Stimulated activated CD4-positive, alpha-beta T cell treated with anti-CD3 and anti-CD28 coated beads, Interleukin-2, amount 100 ng/mL, for 24 hours (primary cell): ENCODE results near the gene BOLA2.
"Not testable (repeated sequence)": the region's sequence is repeated elsewhere in the genome, so short reads cannot be mapped to it uniquely, and the experiment has no call there.

Experiments
- DNase-seq, 2 donors: peaks; one replicate each; pipeline ENCODE4 v3.0.0-alpha.2; 2020

The BOLA2 gene

DNA sequence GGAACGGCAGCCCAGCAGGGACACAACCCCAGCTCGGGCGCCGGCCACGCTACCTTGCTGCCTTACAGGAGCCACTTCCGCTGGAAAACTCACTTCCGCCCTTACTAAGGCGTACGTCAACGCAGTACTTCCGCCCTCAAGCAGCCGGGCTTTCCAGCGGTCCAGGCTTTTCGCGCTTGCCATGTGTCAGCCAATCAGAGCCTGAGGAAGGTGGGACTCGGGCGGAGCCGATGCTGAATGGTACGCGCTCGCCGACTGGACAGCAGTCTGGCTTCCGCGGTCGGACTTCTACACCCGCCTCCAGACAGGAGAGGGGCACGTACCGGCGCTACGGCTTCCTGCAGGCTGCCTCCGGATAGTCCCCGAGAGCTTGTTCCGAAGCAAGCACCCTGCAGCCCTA lies at the start of gene BOLA2, which contains the start of gene SLX1B:
TSS of gene BOLA2 (minus strand) at position 83 of the 400 bp plus-strand sequence. CDS start 98 bp downstream, outside the sequence.
TSS of gene SLX1B (plus strand) at position 265 of the 400 bp plus-strand sequence.
- DNase-seq = not testable (repeated sequence)

- not testable (repeated sequence) for DNase-seq
These were observed 28.1 kb upstream of the BOLA2 start for GRCh38 chr16:29482276-29482675.

GRCh38 chr16:29472065-29472464 lies 17.9 kb upstream of the BOLA2 start:
- not testable (repeated sequence) for DNase-seq

DNA sequence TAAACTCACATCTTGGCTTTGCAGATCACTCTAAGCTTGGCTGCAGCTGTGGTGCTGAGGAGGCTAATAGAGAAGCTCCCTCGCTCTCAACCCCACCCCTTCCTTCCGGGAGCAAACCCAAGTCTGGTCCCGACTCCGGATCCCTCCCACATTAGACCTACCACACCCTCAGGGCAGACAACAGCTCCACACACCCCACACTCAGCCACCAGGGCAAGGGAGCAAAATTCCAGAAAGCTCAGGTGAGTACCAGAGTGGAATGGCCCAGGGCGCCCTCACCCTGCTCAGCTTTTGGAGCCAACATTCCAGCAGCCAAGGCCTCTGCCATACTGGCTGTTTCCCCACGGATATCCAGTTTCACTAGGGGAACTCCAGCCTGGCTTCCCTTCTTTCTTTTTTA lies 15.5 kb upstream of the BOLA2 start:
- peak; percentile 22 to 39 for DNase-seq

GRCh38 chr16:29467654-29468366 lies 13.7 kb upstream of the BOLA2 start:
- not testable (repeated sequence) for DNase-seq

DNA sequence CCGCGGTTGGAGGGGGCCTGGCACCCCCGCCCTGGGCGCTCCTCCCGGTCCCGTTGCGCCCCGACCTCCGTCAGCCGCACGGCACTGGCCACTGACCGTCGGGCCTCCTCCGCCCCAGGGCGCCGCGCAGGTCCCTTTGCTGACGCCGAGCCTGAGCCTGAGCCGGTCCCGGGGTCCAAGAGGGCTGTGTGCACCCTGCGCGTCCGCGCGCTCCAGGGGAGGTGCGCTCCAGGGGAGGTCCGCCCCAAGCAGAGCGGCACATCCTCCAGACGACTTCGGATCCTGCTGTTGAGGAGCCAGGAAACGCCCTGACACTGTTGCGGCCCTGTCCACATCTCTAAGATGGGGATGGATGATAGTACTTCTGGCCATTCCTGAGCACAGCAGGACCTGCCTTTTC lies 12.8 kb upstream of the BOLA2 start:
- not testable (repeated sequence) for DNase-seq

DNA sequence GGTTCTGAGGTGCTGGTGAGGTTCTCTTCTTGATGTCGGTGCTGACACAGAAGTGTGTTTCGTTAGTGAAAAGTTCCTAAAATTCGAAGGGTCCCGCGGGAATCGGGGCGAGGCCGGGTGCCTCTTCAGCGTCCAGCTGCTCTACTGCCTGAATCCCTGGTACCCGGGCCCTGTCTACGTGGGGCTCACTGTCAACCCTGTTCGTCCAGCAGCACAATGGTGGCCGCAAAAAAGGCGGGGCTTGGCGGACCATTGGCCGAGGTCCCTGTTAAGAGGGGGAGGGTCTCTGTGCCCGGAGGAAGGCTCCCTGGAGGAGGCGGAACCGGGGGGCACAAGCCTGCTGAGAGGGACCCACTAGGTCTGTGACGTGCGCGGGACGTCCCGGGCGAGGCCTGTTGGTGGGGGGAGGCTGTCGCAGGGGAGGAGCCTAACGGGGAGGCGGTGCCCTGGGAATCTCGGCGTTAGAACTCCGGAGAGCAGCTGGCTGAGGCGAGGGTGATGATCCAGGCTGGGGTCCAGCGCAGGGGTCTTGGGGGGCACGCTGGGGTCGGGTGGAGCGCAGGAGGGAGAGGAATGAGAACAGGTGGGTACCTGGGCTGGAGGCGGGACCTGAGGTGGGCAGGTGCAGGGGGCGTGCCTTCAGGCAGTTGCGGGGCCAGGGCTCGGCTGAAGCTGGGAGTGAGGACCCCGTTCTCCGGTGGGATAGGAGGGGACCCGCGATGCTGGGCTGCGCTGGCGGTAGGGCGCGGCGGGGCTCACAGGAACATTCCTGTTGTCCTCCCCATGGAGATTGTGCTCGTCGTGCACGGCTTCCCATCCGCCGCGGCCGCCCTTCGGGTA lies 12.1 kb upstream of the BOLA2 start:
- not testable (repeated sequence) for DNase-seq

- DNase-seq = not testable (repeated sequence)
These were observed 6.5 kb upstream of the BOLA2 start for GRCh38 chr16:29460647-29461030.

DNA sequence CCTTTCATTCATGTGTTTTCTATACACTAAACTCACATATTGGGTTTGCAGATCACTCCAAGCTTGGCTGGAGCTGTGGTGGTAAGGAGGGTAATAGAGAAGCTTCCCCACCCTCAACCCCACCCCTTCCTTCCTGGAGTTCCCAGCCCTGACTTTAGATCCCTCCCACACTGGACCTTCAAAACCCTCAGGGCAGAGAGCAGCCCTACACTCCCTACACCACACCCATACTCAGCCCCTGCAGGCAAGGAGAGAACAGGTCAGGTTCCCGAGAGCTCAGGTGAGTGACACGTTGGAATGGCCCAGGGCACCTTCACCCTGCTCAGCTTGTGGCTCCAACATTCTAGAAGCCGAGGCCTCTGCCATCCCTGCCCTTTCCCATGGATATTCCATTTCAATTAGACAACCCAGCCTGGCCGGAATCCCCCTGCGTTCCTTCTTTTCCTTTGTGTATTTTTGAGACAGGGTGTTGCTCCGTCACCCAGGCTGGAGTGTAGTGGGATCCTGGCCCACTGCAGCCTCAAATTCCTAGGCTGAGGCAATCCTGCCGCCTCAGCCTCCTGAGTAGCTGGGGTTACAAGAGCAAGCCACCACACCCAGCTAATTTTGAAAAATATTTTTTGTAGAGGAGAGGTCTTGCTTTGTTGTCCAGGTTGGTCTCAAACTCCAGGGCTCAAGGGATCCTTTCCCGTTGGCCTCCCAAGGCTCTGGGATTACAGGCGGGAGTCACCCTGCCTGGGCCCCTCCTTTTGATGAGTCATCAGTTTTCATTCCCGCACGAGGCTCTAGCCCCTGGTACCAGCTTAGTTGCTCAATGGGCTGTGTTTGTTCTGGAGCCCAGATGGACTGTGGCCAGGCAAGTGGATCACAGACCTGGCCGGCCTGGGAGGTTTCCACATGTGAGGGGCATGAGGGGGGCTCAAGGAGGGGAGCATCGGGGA lies 5.8 kb upstream of the BOLA2 start, which contains the start of gene SULT1A4:
TSS of gene SULT1A4 (plus strand) at position 208 of the 941 bp plus-strand sequence. CDS start 1,473 bp downstream, outside the sequence.
- not testable (repeated sequence) for DNase-seq

- not testable (repeated sequence) for DNase-seq
These were observed 3.5 kb upstream of the BOLA2 start for GRCh38 chr16:29457660-29458059.

DNA sequence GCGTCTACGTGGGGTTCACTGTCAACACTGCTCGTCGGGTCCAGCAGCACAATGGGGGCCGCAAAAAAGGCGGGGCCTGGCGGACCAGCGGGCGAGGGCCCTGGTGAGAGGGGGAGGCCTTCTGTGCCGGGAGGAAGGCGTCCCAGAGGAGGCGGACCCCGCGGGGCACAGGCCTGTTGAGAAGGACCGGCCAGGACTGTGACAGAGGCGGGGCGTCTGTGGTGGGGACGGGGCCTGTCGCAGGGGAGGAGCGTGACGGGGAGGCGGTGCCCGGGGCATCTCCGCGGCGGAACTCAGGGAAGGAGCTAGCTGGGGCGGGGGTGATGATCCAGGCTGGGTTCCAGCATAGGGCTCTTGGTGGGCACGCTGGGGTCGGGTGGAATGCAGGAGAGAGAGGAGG lies 677 bp upstream of the BOLA2 start:
- DNase-seq = not testable (repeated sequence)

DNA sequence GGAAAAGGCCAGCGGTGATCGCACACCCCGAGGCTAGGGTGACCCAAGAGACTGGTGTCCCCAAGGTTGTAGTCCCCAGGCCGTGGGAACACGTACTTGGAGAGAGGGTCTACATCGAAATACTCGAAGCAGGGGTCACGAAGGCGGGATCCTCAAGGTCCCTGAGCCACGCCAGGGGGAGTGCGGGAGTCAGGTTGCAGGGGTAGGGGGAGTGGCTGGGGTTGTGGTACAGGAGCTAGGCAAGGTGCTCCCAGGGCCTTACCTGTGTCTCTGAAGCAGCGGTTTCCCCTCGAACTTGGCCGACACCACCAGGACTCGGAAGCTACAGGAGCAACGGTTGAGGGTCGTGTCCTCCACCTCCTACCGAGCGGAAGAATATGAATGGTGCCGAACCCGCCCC lies 397 bp downstream of the BOLA2 start:
- DNase-seq = not testable (repeated sequence)

DNA sequence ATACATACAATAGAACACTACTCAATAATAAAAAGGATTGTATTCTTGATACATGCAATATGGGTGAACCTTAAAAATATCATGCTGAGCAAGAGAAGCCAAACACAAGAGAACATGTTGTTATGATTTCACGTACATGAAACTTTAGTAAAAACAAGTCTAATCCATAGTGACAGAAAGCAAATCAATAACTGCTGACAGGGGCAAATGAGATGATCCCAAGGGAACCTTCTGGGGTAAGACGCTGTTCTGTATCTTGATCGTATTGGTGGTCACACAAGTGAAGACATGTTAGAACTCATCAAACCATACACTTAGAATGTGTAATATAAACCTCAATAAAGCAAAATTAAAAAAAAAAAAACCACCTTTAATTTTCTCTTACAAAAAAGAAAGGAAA lies 28.8 kb downstream of the BOLA2 start:
- not testable (repeated sequence) for DNase-seq

GRCh38 chr16:29423587-29423986 lies 30.6 kb downstream of the BOLA2 start:
- not testable (repeated sequence) for DNase-seq

- DNase-seq = not testable (repeated sequence)
These were observed 48.9 kb downstream of the BOLA2 start for GRCh38 chr16:29405249-29405648.
